DND-41 (cell line): ENCODE data around the gene ZXDC.

Source experiments
- ATAC-seq: fragments of 200-7000 bp; cut with Tn5 transposase; 3 replicates; pipeline ENCODE4 v1.9.1; 2021; ENCODE audit warnings: low read depth; ENCODE audit not compliant: insufficient read depth
- DNase-seq: peaks from one replicate; pipeline ENCODE4 v3.0.0-alpha.2; 2020
- H2AFZ ChIP-seq: 2 replicates; pipeline ENCODE4 v1.6.0; 2012; ENCODE audit warnings: low read depth, low read length
- H3K27ac ChIP-seq: 2 replicates; pipeline ENCODE4 v1.5.1; 2012; ENCODE audit warnings: low read length, inconsistent platforms
- H3K27me3 ChIP-seq: fragments of 200-600 bp; sonication (generic); 2 replicates; pipeline ENCODE4 v1.6.0; 2012; ENCODE audit warnings: low read length, mild to moderate bottlenecking, inconsistent platforms; ENCODE audit not compliant: insufficient read depth, poor library complexity
- H3K36me3 ChIP-seq: 2 replicates; pipeline ENCODE4 v1.5.1; 2012; ENCODE audit warnings: low read length, inconsistent platforms; ENCODE audit not compliant: insufficient read depth
- H3K4me1 ChIP-seq: 2 replicates; pipeline ENCODE4 v1.5.1; 2012; ENCODE audit warnings: mild to moderate bottlenecking, low read length; ENCODE audit not compliant: insufficient read depth
- H3K4me2 ChIP-seq: 2 replicates; pipeline ENCODE4 v1.6.0; 2012; ENCODE audit warnings: mild to moderate bottlenecking, moderate library complexity, low read length, inconsistent platforms; ENCODE audit not compliant: insufficient read depth
- H3K4me3 ChIP-seq, 2 experiments: fragments of 200-600 bp in 1 of 2; shearing (Covaris generic) in 1 of 2; 2 replicates each; pipeline ENCODE4 v1.5.1; 2012 to 2016; ENCODE audit warnings: inconsistent platforms in 2 of 2, low read length in 2 of 2, mild to moderate bottlenecking in 2 of 2, low read depth in 1 of 2, moderate library complexity in 1 of 2
- H3K79me2 ChIP-seq: 2 replicates; pipeline ENCODE4 v1.6.0; 2012; ENCODE audit warnings: low read length, inconsistent platforms; ENCODE audit not compliant: insufficient read depth
- H3K9ac ChIP-seq: 2 replicates; pipeline ENCODE4 v1.6.0; 2012; ENCODE audit warnings: low read depth, mild to moderate bottlenecking, inconsistent platforms, low read length, moderate library complexity
- H3K9me3 ChIP-seq: 2 replicates; pipeline ENCODE4 v1.5.1; 2012; ENCODE audit warnings: low read length, moderate library complexity, mild to moderate bottlenecking, inconsistent platforms; ENCODE audit not compliant: insufficient read depth, severe bottlenecking
- H4K20me1 ChIP-seq: 2 replicates; pipeline ENCODE4 v1.6.0; 2012; ENCODE audit warnings: low read length; ENCODE audit not compliant: insufficient read depth
- CTCF ChIP-seq: IDR thresholded peaks from 2 replicates; pipeline ENCODE4 v1.5.1; 2012; ENCODE audit warnings: borderline replicate concordance, low read length, moderate library complexity, mild to moderate bottlenecking; ENCODE audit not compliant: poor library complexity, severe bottlenecking; ENCODE audit errors: extremely low read depth
- EZH2 ChIP-seq: IDR thresholded peaks from 3 replicates; pipeline ENCODE4 v1.6.1; 2012; ENCODE audit warnings: borderline replicate concordance, low read depth, mild to moderate bottlenecking, moderate library complexity, low read length, inconsistent platforms; ENCODE audit not compliant: severe bottlenecking

The ZXDC gene

GRCh38 chr3:126517291-126517951 lies 41.7 kb upstream of the ZXDC start, which contains the start of gene UROC1:
Gene UROC1, minus strand, starts transcription at chr3:126517773. Its CDS starts 54 bp downstream, at chr3:126517719.
- no peaks in the 10 kb centered on the region for H3K36me3 ChIP-seq
- DNase-seq (no peak), ATAC-seq (no peak)
- H3K27me3 ChIP-seq, result no peaks in the 10 kb centered on the region
- H3K79me2 ChIP-seq, result no peaks in the 10 kb centered on the region
- TF ChIP-seq CTCF (no peak), EZH2 (no peak)
- H3K27ac ChIP-seq, result no peak within 1 kb of the TSS
- H3K4me2 ChIP-seq, result no peak within 1 kb of the TSS
- peaks cover 4% of the 10 kb centered on the region for H3K4me1 ChIP-seq
- no peak within 1 kb of the TSS for H3K9ac ChIP-seq
- no peak within 1 kb of the TSS for H3K4me3 ChIP-seq
- H2AFZ ChIP-seq, result no peak within 1 kb of the TSS
- no peaks in the 10 kb centered on the region for H4K20me1 ChIP-seq
- H3K9me3 ChIP-seq, result no peaks in the 10 kb centered on the region

- no peaks in the 10 kb centered on the region for H3K27me3 ChIP-seq
- H2AFZ ChIP-seq, result no peak overlapping the region
- no peak overlapping the region for H3K27ac ChIP-seq
- H3K4me2 ChIP-seq, result no peak overlapping the region
- no peaks in the 10 kb centered on the region for H3K9me3 ChIP-seq
- no peaks in the 10 kb centered on the region for H3K36me3 ChIP-seq
- H3K79me2 ChIP-seq, result no peaks in the 10 kb centered on the region
- no peaks in the 10 kb centered on the region for H4K20me1 ChIP-seq
- H3K9ac ChIP-seq, result no peak overlapping the region
- TF ChIP-seq EZH2, result no peak
- ATAC-seq, result no peak
- peaks cover 4% of the 10 kb centered on the region for H3K4me1 ChIP-seq
- no peak overlapping the region for H3K4me3 ChIP-seq
- no peak for DNase-seq
Measured at GRCh38 chr3:126516936-126517290, 41.2 kb upstream of the ZXDC start.

GRCh38 chr3:126516152-126516935 lies 40.7 kb upstream of the ZXDC start:
- no peaks in the 10 kb centered on the region for H3K79me2 ChIP-seq
- ATAC-seq (no peak), DNase-seq (no peak)
- no peaks in the 10 kb centered on the region for H3K27me3 ChIP-seq
- no peak overlapping the region for H3K9ac ChIP-seq
- H3K4me2 ChIP-seq, result no peak overlapping the region
- no peaks in the 10 kb centered on the region for H3K36me3 ChIP-seq
- H3K4me1 ChIP-seq, result peaks cover 4% of the 10 kb centered on the region
- TF ChIP-seq EZH2 (no peak), CTCF (no peak)
- no peaks in the 10 kb centered on the region for H3K9me3 ChIP-seq
- no peak overlapping the region for H3K4me3 ChIP-seq
- no peak overlapping the region for H2AFZ ChIP-seq
- no peaks in the 10 kb centered on the region for H4K20me1 ChIP-seq
- H3K27ac ChIP-seq, result no peak overlapping the region

- Histone ChIP-seq H3K9ac (no peak overlapping the region), H4K20me1 (no peaks in the 10 kb centered on the region), H3K4me2 (no peak overlapping the region), H3K27ac (no peak overlapping the region), H3K4me3 (no peak overlapping the region), H2AFZ (no peak overlapping the region), H3K9me3 (no peaks in the 10 kb centered on the region), H3K4me1 (peaks cover 4% of the 10 kb centered on the region), H3K27me3 (no peaks in the 10 kb centered on the region), H3K79me2 (no peaks in the 10 kb centered on the region), H3K36me3 (no peaks in the 10 kb centered on the region)
- DNase-seq (no peak), ATAC-seq (no peak)
- TF ChIP-seq CTCF (no peak), EZH2 (no peak)
Measured at GRCh38 chr3:126515066-126515706, 39.5 kb upstream of the ZXDC start.
